ENCODE measurements around the gene ARV1. TPM values are rescaled to one million over a fixed set of nuclear protein-coding genes. Genes with fewer than 3 reads are reported as not detected.

The ARV1 gene
- polyA plus RNA-seq, 1 donor from 2014 or later = 63.4 TPM

GRCh38 chr1:230992100-230992774, 13.3 kb downstream of the ARV1 start:
- Histone ChIP-seq H2AFZ (ENCODE audit: low read depth, low read length) (no peak overlapping the region), H3K4me3 (ENCODE audit: low read length) (no peak overlapping the region), H3K36me3 (ENCODE audit: insufficient read depth, low read length) (no peaks in the 10 kb centered on the region), H3K9ac (ENCODE audit: low read length) (no peak overlapping the region), H4K20me1 (ENCODE audit: insufficient read depth) (no peaks in the 10 kb centered on the region), H3K9me3 (ENCODE audit: low read length) (no peaks in the 10 kb centered on the region), H3K4me2 (ENCODE audit: low read length) (no peak overlapping the region), H3F3A (ENCODE audit: insufficient read depth, low read length, poor library complexity, severe bottlenecking) (no peaks in the 10 kb centered on the region), H3K27ac (ENCODE audit: low read length) (no peak overlapping the region), H3K9me2 (ENCODE audit: insufficient read depth, low read length) (no peaks in the 10 kb centered on the region), H3K79me2 (replicated peaks; ENCODE audit: insufficient read depth, low read length) (no peaks in the 10 kb centered on the region), H3K27me3 (ENCODE audit: insufficient read depth, low read depth, low read length) (no peaks in the 10 kb centered on the region)
- no peak for TF ChIP-seq EP300 (conservative IDR thresholded peaks at IDR 0.05; ENCODE audit: poor library complexity, severe bottlenecking)
- TF ChIP-seq TAF1 (IDR thresholded peaks at IDR 0.05; ENCODE audit: low read depth) = no peak
- no peak for TF ChIP-seq SMC3 (conservative IDR thresholded peaks at IDR 0.05; ENCODE audit: poor library complexity)
- no peak for TF ChIP-seq REST (IDR thresholded peaks at IDR 0.05; ENCODE audit: borderline replicate concordance)
- no peak for TF ChIP-seq MXI1 (conservative IDR thresholded peaks at IDR 0.05; ENCODE audit: poor library complexity, severe bottlenecking)
- TF ChIP-seq POLR2AphosphoS5 (IDR thresholded peaks at IDR 0.05) = no peak
- TF ChIP-seq, protein P1, sequence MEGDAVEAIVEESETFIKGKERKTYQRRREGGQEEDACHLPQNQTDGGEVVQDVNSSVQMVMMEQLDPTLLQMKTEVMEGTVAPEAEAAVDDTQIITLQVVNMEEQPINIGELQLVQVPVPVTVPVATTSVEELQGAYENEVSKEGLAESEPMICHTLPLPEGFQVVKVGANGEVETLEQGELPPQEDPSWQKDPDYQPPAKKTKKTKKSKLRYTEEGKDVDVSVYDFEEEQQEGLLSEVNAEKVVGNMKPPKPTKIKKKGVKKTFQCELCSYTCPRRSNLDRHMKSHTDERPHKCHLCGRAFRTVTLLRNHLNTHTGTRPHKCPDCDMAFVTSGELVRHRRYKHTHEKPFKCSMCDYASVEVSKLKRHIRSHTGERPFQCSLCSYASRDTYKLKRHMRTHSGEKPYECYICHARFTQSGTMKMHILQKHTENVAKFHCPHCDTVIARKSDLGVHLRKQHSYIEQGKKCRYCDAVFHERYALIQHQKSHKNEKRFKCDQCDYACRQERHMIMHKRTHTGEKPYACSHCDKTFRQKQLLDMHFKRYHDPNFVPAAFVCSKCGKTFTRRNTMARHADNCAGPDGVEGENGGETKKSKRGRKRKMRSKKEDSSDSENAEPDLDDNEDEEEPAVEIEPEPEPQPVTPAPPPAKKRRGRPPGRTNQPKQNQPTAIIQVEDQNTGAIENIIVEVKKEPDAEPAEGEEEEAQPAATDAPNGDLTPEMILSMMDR (IDR thresholded peaks at IDR 0.05; ENCODE audit: poor library complexity, severe bottlenecking) = no peak
- no peak for TF ChIP-seq EZH2 (IDR thresholded peaks at IDR 0.05; ENCODE audit: borderline replicate concordance, insufficient read depth, low read length, poor library complexity, severe bottlenecking)
- no peak for TF ChIP-seq RAD21 (conservative IDR thresholded peaks at IDR 0.05)

GRCh38 chr1:230994860-230995259, 16.0 kb downstream of the ARV1 start:
- Histone ChIP-seq H3K36me3 (ENCODE audit: insufficient read depth, low read length) (peaks cover 5% of the 10 kb centered on the region), H2AFZ (ENCODE audit: low read depth, low read length) (no peak overlapping the region), H3K27me3 (ENCODE audit: insufficient read depth, low read depth, low read length) (no peaks in the 10 kb centered on the region), H3K27ac (ENCODE audit: low read length) (no peak overlapping the region), H3K79me2 (replicated peaks; ENCODE audit: insufficient read depth, low read length) (no peaks in the 10 kb centered on the region), H4K20me1 (ENCODE audit: insufficient read depth) (no peaks in the 10 kb centered on the region), H3K4me2 (ENCODE audit: low read length) (no peak overlapping the region), H3K4me3 (ENCODE audit: low read length) (no peak overlapping the region), H3K9me2 (ENCODE audit: insufficient read depth, low read length) (no peaks in the 10 kb centered on the region), H3K9me3 (ENCODE audit: low read length) (no peaks in the 10 kb centered on the region), H3K9ac (ENCODE audit: low read length) (no peak overlapping the region), H3F3A (ENCODE audit: insufficient read depth, low read length, poor library complexity, severe bottlenecking) (no peaks in the 10 kb centered on the region)
- TF ChIP-seq, protein P1 (IDR thresholded peaks at IDR 0.05; ENCODE audit: poor library complexity, severe bottlenecking) = no peak
- TF ChIP-seq SMC3 (conservative IDR thresholded peaks at IDR 0.05; ENCODE audit: poor library complexity) = no peak
- no peak for TF ChIP-seq RAD21 (conservative IDR thresholded peaks at IDR 0.05)
- TF ChIP-seq EZH2 (IDR thresholded peaks at IDR 0.05; ENCODE audit: borderline replicate concordance, insufficient read depth, low read length, poor library complexity, severe bottlenecking) = no peak
- TF ChIP-seq EP300 (conservative IDR thresholded peaks at IDR 0.05; ENCODE audit: poor library complexity, severe bottlenecking) = no peak
- TF ChIP-seq TAF1 (IDR thresholded peaks at IDR 0.05; ENCODE audit: low read depth) = no peak
- TF ChIP-seq MXI1 (conservative IDR thresholded peaks at IDR 0.05; ENCODE audit: poor library complexity, severe bottlenecking) = no peak
- TF ChIP-seq POLR2AphosphoS5 (IDR thresholded peaks at IDR 0.05) = no peak
- TF ChIP-seq REST (IDR thresholded peaks at IDR 0.05; ENCODE audit: borderline replicate concordance) = no peak
